ENCODE results near the gene ISY1.

DNA sequence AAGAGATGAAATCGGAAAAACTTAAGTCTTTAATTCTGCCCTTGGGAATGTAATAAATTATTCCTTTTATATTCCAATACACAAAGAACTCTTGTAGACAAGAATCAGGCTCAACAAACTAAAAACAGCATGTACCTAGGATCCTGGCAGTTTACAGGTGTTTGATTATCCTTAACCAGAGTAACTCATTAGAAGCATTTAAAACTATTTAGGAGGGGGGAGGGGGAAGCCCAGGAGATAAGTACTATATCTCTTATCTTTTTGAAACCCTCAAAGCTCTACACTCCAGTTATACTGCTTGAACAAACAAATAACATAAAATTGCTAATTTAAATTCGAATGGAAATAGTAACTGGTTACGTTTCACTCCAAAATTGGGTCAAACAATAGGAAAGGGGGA, 21.0 kb upstream of the ISY1 start:
- TF ChIP-seq ZNF274 (IDR thresholded peaks at IDR 0.05; ENCODE audit: low read depth, low read length), result no peak
- no peak for TF ChIP-seq YY1 (IDR thresholded peaks at IDR 0.05; ENCODE audit: insufficient read depth, insufficient read length)
